Endothelial cell (in vitro differentiated cells): ENCODE data around the gene CEBPB. TPM values are rescaled to one million over a fixed set of nuclear protein-coding genes. Genes with fewer than 3 reads are reported as not detected.

ENCODE experiments used
- DNase-seq: peaks from one replicate; pipeline ENCODE4 v3.0.0; 2021; ENCODE audit warnings: low spot score
- H3K27ac Mint-ChIP-seq: one replicate; pipeline ENCODE4 v1.8.0; 2021; ENCODE audit warnings: mixed read lengths, inconsistent platforms; ENCODE audit not compliant: unreplicated experiment
- H3K27me3 Mint-ChIP-seq: one replicate; pipeline ENCODE4 v1.8.0; 2021; ENCODE audit warnings: mild to moderate bottlenecking, moderate library complexity, mixed read lengths, inconsistent platforms; ENCODE audit not compliant: unreplicated experiment
- H3K36me3 Mint-ChIP-seq: one replicate; pipeline ENCODE4 v1.8.0; 2021; ENCODE audit warnings: mild to moderate bottlenecking, low read depth, mixed read lengths, inconsistent platforms; ENCODE audit not compliant: unreplicated experiment
- H3K4me1 Mint-ChIP-seq: one replicate; pipeline ENCODE4 v1.8.0; 2021; ENCODE audit warnings: mild to moderate bottlenecking, mixed read lengths, inconsistent platforms; ENCODE audit not compliant: unreplicated experiment
- H3K4me3 Mint-ChIP-seq: one replicate; pipeline ENCODE4 v1.8.0; 2021; ENCODE audit warnings: mild to moderate bottlenecking, mixed read lengths, inconsistent platforms; ENCODE audit not compliant: unreplicated experiment
- H3K9me3 Mint-ChIP-seq: one replicate; pipeline ENCODE4 v1.8.0; 2021; ENCODE audit warnings: mixed read lengths, inconsistent platforms; ENCODE audit not compliant: unreplicated experiment
- CTCF ChIP-seq: fragments of 200-600 bp; sonication (generic); IDR thresholded peaks from one replicate; pipeline ENCODE4 v1.5.0; 2021; ENCODE audit warnings: antibody characterized with exemption; ENCODE audit not compliant: unreplicated experiment
- total RNA-seq: library from RNA; stranded (reverse); fragmentation: NEBNext Ultra II Directional; extraction: Animal tissue kit (Norgen Biotek cat#: 25700); gene quantifications from one replicate; pipeline ENCODE4 v1.2.1, GENCODE V29; 2021; ENCODE audit not compliant: unreplicated experiment

CEBPB gene
- total RNA-seq, 1 donor from 2014 or later, result 28.1 TPM

- H3K27ac Mint-ChIP-seq, result no peak overlapping the region
- no peak for TF ChIP-seq CTCF
- peaks cover 11% of the 10 kb centered on the region for H3K4me1 Mint-ChIP-seq
- no peak for DNase-seq
- H3K27me3 Mint-ChIP-seq, result peaks cover 7% of the 10 kb centered on the region
- no peak overlapping the region for H3K4me3 Mint-ChIP-seq
- no peaks in the 10 kb centered on the region for H3K9me3 Mint-ChIP-seq
- no peaks in the 10 kb centered on the region for H3K36me3 Mint-ChIP-seq
Measured at GRCh38 chr20:50224052-50224451, 33.4 kb downstream of the CEBPB start.

- no peak overlapping the region for H3K4me3 Mint-ChIP-seq
- no peaks in the 10 kb centered on the region for H3K36me3 Mint-ChIP-seq
- no peak overlapping the region for H3K27ac Mint-ChIP-seq
- no peak for DNase-seq
- H3K27me3 Mint-ChIP-seq, result peaks cover 7% of the 10 kb centered on the region
- TF ChIP-seq CTCF, result no peak
- peaks cover 11% of the 10 kb centered on the region for H3K4me1 Mint-ChIP-seq
- H3K9me3 Mint-ChIP-seq, result no peaks in the 10 kb centered on the region
Measured at GRCh38 chr20:50224531-50225255, 34.1 kb downstream of the CEBPB start.

- no peaks in the 10 kb centered on the region for H3K9me3 Mint-ChIP-seq
- H3K4me1 Mint-ChIP-seq, result peaks cover 13% of the 10 kb centered on the region
- no peak for DNase-seq
- peaks cover 6% of the 10 kb centered on the region for H3K27me3 Mint-ChIP-seq
- peaks cover 4% of the 10 kb centered on the region for H3K36me3 Mint-ChIP-seq
- TF ChIP-seq CTCF, result no peak
- H3K27ac Mint-ChIP-seq, result no peak overlapping the region
- no peak overlapping the region for H3K4me3 Mint-ChIP-seq
Measured at GRCh38 chr20:50226093-50226974, 35.7 kb downstream of the CEBPB start.

GRCh38 chr20:50227506-50227905 lies 36.9 kb downstream of the CEBPB start:
- TF ChIP-seq CTCF, result no peak
- no peak for DNase-seq
- no peak overlapping the region for H3K4me3 Mint-ChIP-seq
- H3K4me1 Mint-ChIP-seq, result peaks cover 4% of the 10 kb centered on the region
- H3K27ac Mint-ChIP-seq, result no peak overlapping the region
- peaks cover 4% of the 10 kb centered on the region for H3K36me3 Mint-ChIP-seq
- H3K27me3 Mint-ChIP-seq, result peaks cover 1% of the 10 kb centered on the region
- no peaks in the 10 kb centered on the region for H3K9me3 Mint-ChIP-seq

GRCh38 chr20:50229156-50229607 lies 38.6 kb downstream of the CEBPB start:
- H3K36me3 Mint-ChIP-seq, result peaks cover 4% of the 10 kb centered on the region
- no peaks in the 10 kb centered on the region for H3K9me3 Mint-ChIP-seq
- DNase-seq, result no peak
- no peak overlapping the region for H3K4me3 Mint-ChIP-seq
- no peak overlapping the region for H3K27ac Mint-ChIP-seq
- no peak for TF ChIP-seq CTCF
- peaks cover 3% of the 10 kb centered on the region for H3K27me3 Mint-ChIP-seq
- H3K4me1 Mint-ChIP-seq, result peaks cover 5% of the 10 kb centered on the region
